ENCODE data around the gene UGT1A7.

The UGT1A7 gene

DNA sequence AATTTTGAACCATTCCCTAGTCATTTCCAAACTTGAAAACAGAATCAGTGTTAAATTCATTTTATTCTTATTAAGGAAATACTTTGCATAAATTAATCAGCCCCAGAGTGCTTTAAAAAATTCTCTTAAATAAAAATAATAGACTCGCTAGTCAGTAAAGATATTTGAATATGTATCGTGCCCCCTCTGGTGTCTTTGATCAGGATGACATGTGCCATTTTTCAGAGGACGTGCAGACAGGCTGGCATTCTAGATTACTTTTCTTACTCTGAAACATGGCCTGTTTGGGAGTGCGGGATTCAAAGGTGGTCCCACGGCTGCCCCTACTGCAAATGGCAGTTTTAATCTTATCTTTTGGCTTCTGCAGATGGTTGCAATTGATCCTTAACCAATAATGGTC, 90.9 kb downstream of the UGT1A7 start:
- Histone ChIP-seq H3K4me3 (ENCODE audit: insufficient read depth, low read depth, low read length, poor library complexity, severe bottlenecking) (no peak overlapping the region), H3K27ac (ENCODE audit: insufficient read depth, low read length, poor library complexity, severe bottlenecking) (no peak overlapping the region), H3K27me3 (replicated peaks; ENCODE audit: control insufficient read depth, insufficient read depth, low read length, poor library complexity, severe bottlenecking) (no peaks in the 10 kb centered on the region), H3K4me1 (ENCODE audit: control insufficient read depth, insufficient read depth, low read length, poor library complexity, severe bottlenecking) (no peaks in the 10 kb centered on the region), H3K9me3 (ENCODE audit: control insufficient read depth, low read length) (peaks cover 3% of the 10 kb centered on the region), H3K36me3 (ENCODE audit: control insufficient read depth, insufficient read depth, low read length) (no peaks in the 10 kb centered on the region)
- DNase-seq = no peak

DNA sequence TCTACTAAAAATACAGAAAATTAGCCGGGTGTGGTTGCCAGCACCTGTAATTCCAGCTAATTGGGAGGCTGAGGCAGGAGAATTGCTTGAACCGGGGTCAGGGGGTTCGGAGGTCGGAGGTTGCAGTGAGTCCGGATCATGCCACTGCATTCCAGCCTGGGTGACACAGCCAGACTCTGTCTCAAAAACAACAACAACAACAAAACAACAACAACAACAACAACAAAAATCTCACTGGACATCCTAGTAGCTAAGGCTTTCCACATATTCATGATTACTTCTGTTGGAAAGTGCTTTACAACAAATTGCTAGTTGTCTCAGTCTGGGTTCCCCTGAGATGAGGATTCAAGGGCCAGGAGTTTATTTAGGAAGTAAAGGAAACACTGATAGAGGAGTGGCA, 92.2 kb downstream of the UGT1A7 start:
- Histone ChIP-seq H3K27me3 (replicated peaks; ENCODE audit: control insufficient read depth, insufficient read depth, low read length, poor library complexity, severe bottlenecking) (no peaks in the 10 kb centered on the region), H3K4me1 (ENCODE audit: control insufficient read depth, insufficient read depth, low read length, poor library complexity, severe bottlenecking) (no peaks in the 10 kb centered on the region), H3K36me3 (ENCODE audit: control insufficient read depth, insufficient read depth, low read length) (no peaks in the 10 kb centered on the region), H3K4me3 (ENCODE audit: insufficient read depth, low read depth, low read length, poor library complexity, severe bottlenecking) (no peak overlapping the region), H3K9me3 (ENCODE audit: control insufficient read depth, low read length) (peaks cover 3% of the 10 kb centered on the region), H3K27ac (ENCODE audit: insufficient read depth, low read length, poor library complexity, severe bottlenecking) (no peak overlapping the region)
- no peak for DNase-seq

DNA sequence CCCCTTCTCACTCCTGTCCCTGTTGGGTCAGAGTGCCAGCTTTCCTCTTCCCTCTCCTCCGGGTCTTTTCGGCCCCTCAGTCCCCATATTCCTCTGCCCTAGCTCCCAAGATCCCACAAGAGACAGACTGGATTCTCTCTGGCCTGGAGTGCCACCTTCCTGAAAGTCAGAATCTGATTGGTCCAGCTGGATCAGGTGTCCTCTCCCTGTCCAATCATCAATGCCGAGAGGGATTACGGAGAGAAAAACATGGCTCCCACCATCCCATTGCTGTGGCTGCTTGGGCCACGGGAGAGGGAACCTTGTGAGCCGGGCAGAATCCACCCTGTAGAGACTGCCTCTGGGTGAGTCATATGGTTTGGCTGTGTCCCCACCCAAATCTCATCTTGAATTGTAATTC, 93.7 kb downstream of the UGT1A7 start:
- peaks cover 3% of the 10 kb centered on the region for H3K9me3 ChIP-seq (ENCODE audit: control insufficient read depth, low read length)

DNA sequence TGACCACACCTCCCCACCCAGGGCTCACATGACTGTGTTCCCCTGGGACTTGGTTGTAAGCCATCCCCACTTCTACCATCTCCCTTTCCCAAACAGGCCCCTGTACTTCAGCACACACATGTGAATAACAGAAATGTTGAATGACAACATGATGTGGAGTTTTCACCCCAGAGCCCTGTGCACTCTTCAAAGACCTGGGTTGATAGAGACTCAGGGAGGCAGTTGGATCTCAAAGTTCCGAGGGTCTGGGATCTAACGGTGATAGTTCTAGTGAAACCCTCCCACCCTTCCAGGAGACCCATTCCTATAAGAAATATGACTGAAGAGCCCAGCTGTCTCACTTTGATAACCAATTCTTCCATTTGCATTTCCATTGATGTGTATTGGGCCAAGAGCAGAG, 96.3 kb downstream of the UGT1A7 start, which contains the start of gene MROH2A:
Gene MROH2A (plus strand): TSS at position 301 of the 400 bp plus-strand sequence. CDS start 1,029 bp downstream, outside the sequence.
- Histone ChIP-seq H3K9me3 (ENCODE audit: control insufficient read depth, low read length) (peaks cover 3% of the 10 kb centered on the region), H3K36me3 (ENCODE audit: control insufficient read depth, insufficient read depth, low read length) (no peaks in the 10 kb centered on the region), H3K4me3 (ENCODE audit: insufficient read depth, low read depth, low read length, poor library complexity, severe bottlenecking) (no peak within 1 kb of the TSS), H3K27ac (ENCODE audit: insufficient read depth, low read length, poor library complexity, severe bottlenecking) (no peak within 1 kb of the TSS), H3K4me1 (ENCODE audit: control insufficient read depth, insufficient read depth, low read length, poor library complexity, severe bottlenecking) (no peaks in the 10 kb centered on the region), H3K27me3 (replicated peaks; ENCODE audit: control insufficient read depth, insufficient read depth, low read length, poor library complexity, severe bottlenecking) (no peaks in the 10 kb centered on the region)
- no peak for DNase-seq

More for the DNA sequence above, 93.7 kb downstream of the UGT1A7 start:
- no peaks in the 10 kb centered on the region for H3K4me1 ChIP-seq (ENCODE audit: control insufficient read depth, insufficient read depth, low read length, poor library complexity, severe bottlenecking)
- H3K36me3 ChIP-seq (ENCODE audit: control insufficient read depth, insufficient read depth, low read length) = no peaks in the 10 kb centered on the region
- no peak for DNase-seq
- H3K27ac ChIP-seq (ENCODE audit: insufficient read depth, low read length, poor library complexity, severe bottlenecking) = no peak overlapping the region
- no peaks in the 10 kb centered on the region for H3K27me3 ChIP-seq (replicated peaks; ENCODE audit: control insufficient read depth, insufficient read depth, low read length, poor library complexity, severe bottlenecking)
- no peak overlapping the region for H3K4me3 ChIP-seq (ENCODE audit: insufficient read depth, low read depth, low read length, poor library complexity, severe bottlenecking)

DNA sequence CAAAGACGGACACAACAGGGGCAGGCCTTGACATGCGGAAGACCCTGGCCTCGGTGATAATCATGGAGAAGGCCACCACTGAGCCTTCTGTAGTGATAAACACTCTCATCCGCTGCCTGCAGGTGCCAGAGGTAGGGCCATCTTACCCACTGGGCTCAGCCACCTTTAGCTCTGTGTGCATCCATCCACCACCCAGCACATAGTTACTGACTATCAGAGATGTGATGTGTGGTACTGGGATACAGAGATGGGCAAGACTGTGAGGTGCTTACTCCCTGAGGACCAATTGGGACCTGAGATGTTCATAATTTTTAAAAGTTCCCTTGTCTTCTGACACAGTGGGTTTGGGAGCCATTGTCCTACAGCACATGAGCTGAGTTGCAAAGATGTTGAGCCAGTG, 98.0 kb downstream of the UGT1A7 start:
- no peak overlapping the region for H3K4me3 ChIP-seq (ENCODE audit: insufficient read depth, low read depth, low read length, poor library complexity, severe bottlenecking)
- H3K4me1 ChIP-seq (ENCODE audit: control insufficient read depth, insufficient read depth, low read length, poor library complexity, severe bottlenecking) = no peaks in the 10 kb centered on the region
- DNase-seq = no peak
- peaks cover 3% of the 10 kb centered on the region for H3K9me3 ChIP-seq (ENCODE audit: control insufficient read depth, low read length)
- H3K36me3 ChIP-seq (ENCODE audit: control insufficient read depth, insufficient read depth, low read length) = no peaks in the 10 kb centered on the region
- no peaks in the 10 kb centered on the region for H3K27me3 ChIP-seq (replicated peaks; ENCODE audit: control insufficient read depth, insufficient read depth, low read length, poor library complexity, severe bottlenecking)
- no peak overlapping the region for H3K27ac ChIP-seq (ENCODE audit: insufficient read depth, low read length, poor library complexity, severe bottlenecking)

DNA sequence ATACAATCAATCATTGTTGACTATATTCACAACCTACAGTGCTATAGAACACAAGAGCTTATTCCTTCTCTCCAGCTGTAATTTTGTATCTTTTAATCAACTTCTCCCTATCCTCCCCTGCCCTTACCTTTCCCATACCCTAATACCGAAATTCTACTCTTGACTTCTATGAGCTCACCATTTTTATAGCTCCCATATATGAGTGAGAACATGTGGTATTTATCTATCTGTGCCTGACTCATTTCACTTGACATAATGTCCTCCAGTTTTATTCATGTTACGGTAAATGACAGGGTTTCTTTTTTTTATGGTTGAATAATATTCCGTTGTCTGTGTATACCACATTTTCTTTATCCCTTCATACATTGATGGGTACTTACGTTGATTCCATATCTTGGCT, 99.1 kb downstream of the UGT1A7 start:
- Histone ChIP-seq H3K9me3 (ENCODE audit: control insufficient read depth, low read length) (no peaks in the 10 kb centered on the region), H3K27me3 (replicated peaks; ENCODE audit: control insufficient read depth, insufficient read depth, low read length, poor library complexity, severe bottlenecking) (no peaks in the 10 kb centered on the region), H3K4me1 (ENCODE audit: control insufficient read depth, insufficient read depth, low read length, poor library complexity, severe bottlenecking) (no peaks in the 10 kb centered on the region), H3K36me3 (ENCODE audit: control insufficient read depth, insufficient read depth, low read length) (no peaks in the 10 kb centered on the region), H3K27ac (ENCODE audit: insufficient read depth, low read length, poor library complexity, severe bottlenecking) (no peak overlapping the region), H3K4me3 (ENCODE audit: insufficient read depth, low read depth, low read length, poor library complexity, severe bottlenecking) (no peak overlapping the region)
- DNase-seq = no peak

DNA sequence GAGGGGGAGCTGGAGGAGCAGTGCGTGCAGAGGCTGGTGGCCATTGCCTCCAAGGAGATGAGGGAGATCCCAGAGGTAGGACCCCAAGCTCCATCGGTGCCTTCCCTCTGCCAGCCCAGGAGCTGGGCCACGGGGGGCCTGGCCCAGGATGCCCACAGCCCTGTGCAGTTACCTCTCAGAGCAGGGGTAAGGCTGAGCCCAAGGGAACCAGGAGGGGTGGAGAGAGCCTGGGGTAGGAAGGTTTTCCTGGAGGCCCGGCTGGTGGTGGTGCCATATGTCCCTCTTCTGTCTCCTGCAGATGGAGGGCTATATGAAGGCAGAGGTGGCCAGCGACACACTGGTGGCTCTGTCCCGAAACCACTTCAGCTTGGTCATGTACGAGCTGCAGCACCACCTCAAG, 107.9 kb downstream of the UGT1A7 start:
- no peaks in the 10 kb centered on the region for H3K9me3 ChIP-seq (ENCODE audit: control insufficient read depth, low read length)
- no peaks in the 10 kb centered on the region for H3K27me3 ChIP-seq (replicated peaks; ENCODE audit: control insufficient read depth, insufficient read depth, low read length, poor library complexity, severe bottlenecking)
- H3K36me3 ChIP-seq (ENCODE audit: control insufficient read depth, insufficient read depth, low read length) = no peaks in the 10 kb centered on the region
- no peak overlapping the region for H3K27ac ChIP-seq (ENCODE audit: insufficient read depth, low read length, poor library complexity, severe bottlenecking)
- no peak overlapping the region for H3K4me3 ChIP-seq (ENCODE audit: insufficient read depth, low read depth, low read length, poor library complexity, severe bottlenecking)
- no peaks in the 10 kb centered on the region for H3K4me1 ChIP-seq (ENCODE audit: control insufficient read depth, insufficient read depth, low read length, poor library complexity, severe bottlenecking)
- DNase-seq = no peak

DNA sequence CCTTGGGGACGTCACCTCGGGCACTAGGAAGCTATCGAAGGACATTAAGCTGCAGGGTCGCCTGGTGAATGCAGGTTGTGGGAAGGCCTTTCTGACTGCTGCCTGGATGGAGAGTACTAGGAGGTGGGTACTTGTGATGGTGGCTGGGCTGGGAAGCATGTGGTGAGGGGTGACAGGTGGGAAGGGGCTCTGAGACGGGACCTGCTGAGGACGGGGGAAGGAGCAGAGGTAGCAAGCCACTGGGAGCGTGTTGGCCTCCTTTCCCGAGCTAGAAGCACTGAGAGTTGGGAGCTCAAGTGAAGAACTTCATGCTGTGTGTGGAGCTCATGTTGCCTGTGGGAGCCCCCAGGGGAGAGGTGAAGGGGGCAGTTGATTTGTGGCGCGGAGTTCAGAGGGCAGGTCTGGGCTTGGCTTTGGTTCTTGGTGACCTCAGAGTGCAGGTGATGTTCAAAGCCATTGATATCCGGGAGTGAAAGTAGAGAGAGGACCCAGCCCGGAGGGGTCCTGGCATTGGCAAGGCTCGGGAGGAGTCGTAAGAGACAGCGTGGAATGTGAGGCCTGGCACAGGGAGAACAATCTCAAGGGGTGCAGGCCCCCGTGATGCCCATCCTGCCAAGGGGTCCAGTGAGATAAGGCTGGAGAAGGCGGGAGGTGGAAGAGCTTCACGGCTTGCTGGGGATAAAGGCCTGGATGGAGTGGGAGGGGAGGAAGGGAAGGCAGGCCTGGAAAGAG, 109.6 kb downstream of the UGT1A7 start:
- H3K36me3 ChIP-seq (ENCODE audit: control insufficient read depth, insufficient read depth, low read length) = no peaks in the 10 kb centered on the region
- no peak for DNase-seq
- H3K27me3 ChIP-seq (replicated peaks; ENCODE audit: control insufficient read depth, insufficient read depth, low read length, poor library complexity, severe bottlenecking) = no peaks in the 10 kb centered on the region
- no peaks in the 10 kb centered on the region for H3K4me1 ChIP-seq (ENCODE audit: control insufficient read depth, insufficient read depth, low read length, poor library complexity, severe bottlenecking)
- no peak overlapping the region for H3K4me3 ChIP-seq (ENCODE audit: insufficient read depth, low read depth, low read length, poor library complexity, severe bottlenecking)
- H3K9me3 ChIP-seq (ENCODE audit: control insufficient read depth, low read length) = no peaks in the 10 kb centered on the region
- no peak overlapping the region for H3K27ac ChIP-seq (ENCODE audit: insufficient read depth, low read length, poor library complexity, severe bottlenecking)

DNA sequence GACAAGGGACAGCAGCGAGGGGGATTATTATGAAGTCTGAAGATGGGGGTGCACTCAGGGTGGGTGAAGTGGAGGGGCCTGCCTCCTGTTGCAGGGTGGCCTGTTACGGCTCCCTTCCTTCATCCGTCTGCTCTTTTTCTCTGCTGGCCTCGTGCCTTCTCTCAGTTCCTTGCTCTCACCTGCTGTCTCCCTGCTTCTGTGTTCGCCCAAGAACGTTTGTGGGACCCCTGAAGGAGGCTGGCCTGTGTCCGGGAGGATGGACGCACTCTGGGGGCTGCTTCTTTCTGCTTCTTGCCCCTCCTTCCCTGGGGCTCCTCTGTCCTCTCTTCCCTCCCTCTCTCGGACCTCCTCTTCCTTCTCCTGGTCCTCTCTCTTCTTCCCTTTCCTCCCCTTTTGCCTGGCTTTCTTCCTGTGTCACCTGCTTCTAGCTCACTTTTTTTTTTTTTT, 110.2 kb downstream of the UGT1A7 start:
- Histone ChIP-seq H3K27ac (ENCODE audit: insufficient read depth, low read length, poor library complexity, severe bottlenecking) (no peak overlapping the region), H3K27me3 (replicated peaks; ENCODE audit: control insufficient read depth, insufficient read depth, low read length, poor library complexity, severe bottlenecking) (no peaks in the 10 kb centered on the region), H3K4me3 (ENCODE audit: insufficient read depth, low read depth, low read length, poor library complexity, severe bottlenecking) (no peak overlapping the region), H3K4me1 (ENCODE audit: control insufficient read depth, insufficient read depth, low read length, poor library complexity, severe bottlenecking) (no peaks in the 10 kb centered on the region), H3K36me3 (ENCODE audit: control insufficient read depth, insufficient read depth, low read length) (no peaks in the 10 kb centered on the region), H3K9me3 (ENCODE audit: control insufficient read depth, low read length) (no peaks in the 10 kb centered on the region)
- DNase-seq = no peak

DNA sequence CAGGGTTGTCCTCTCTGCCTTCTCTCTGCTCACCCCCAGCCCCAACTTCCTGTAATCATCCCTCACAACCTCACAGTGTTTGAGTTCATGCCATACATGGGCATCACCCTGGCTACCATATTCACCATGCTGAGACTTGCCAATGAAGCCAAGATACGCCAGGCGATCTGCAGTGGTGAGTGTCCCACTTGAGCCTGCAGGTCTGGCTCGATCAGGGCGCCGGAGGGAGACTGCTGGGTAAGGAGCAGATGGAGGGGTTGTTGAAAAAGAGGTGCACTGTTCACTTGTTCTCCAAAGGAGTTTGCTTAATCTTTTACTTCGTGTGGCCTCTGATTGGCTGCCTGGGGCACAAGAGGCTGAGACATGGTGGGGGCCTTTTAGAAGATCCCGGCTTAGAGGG, 111.0 kb downstream of the UGT1A7 start:
- Histone ChIP-seq H3K27me3 (replicated peaks; ENCODE audit: control insufficient read depth, insufficient read depth, low read length, poor library complexity, severe bottlenecking) (no peaks in the 10 kb centered on the region), H3K4me3 (ENCODE audit: insufficient read depth, low read depth, low read length, poor library complexity, severe bottlenecking) (no peak overlapping the region), H3K36me3 (ENCODE audit: control insufficient read depth, insufficient read depth, low read length) (no peaks in the 10 kb centered on the region), H3K27ac (ENCODE audit: insufficient read depth, low read length, poor library complexity, severe bottlenecking) (no peak overlapping the region), H3K9me3 (ENCODE audit: control insufficient read depth, low read length) (no peaks in the 10 kb centered on the region), H3K4me1 (ENCODE audit: control insufficient read depth, insufficient read depth, low read length, poor library complexity, severe bottlenecking) (no peaks in the 10 kb centered on the region)
- no peak for DNase-seq

Data from effector memory CD4-positive, alpha-beta T cell (primary cell).